CD4-positive, alpha-beta T cell (primary cell): ENCODE results near the gene VEGFC. TPM values are rescaled to one million over a fixed set of nuclear protein-coding genes. Genes with fewer than 3 reads are reported as not detected.

Experiments used
- ATAC-seq: fragments of 200-7000 bp; cut with Tn5 transposase; one replicate; pipeline ENCODE4 v1.10.0; 2022; ENCODE audit warnings: mild to moderate bottlenecking; ENCODE audit not compliant: poor library complexity
- CTCF ChIA-PET: fragments of 350-600 bp; sonication (Branson Sonifier 250); formaldehyde crosslinking; loops from one replicate; lab custom pipeline; 2021; ENCODE audit warnings: antibody characterized with exemption, inconsistent platforms; lab: Charles Lee
- POLR2A ChIA-PET: fragments of 350-600 bp; sonication (Branson Sonifier 250); formaldehyde crosslinking; loops from one replicate; lab custom pipeline; 2021; ENCODE audit warnings: antibody characterized with exemption, inconsistent platforms; lab: Charles Lee
- DNase-seq, 14 experiments: peaks; one replicate each; pipeline ENCODE4 v3.0.0-alpha.2; 2013 to 2020; ENCODE audit warnings: mixed read lengths in 2 of 14
- H3K27ac ChIP-seq, 2 donors: one replicate each; pipeline versions ENCODE4 v1.5.1 to v1.7.0; 2013; ENCODE audit warnings: low read length in 2 of 2, low read depth in 1 of 2, mild to moderate bottlenecking in 1 of 2
- H3K27me3 ChIP-seq, 2 experiments: 1 replicate in 1 of 2; 2 replicates in 1 of 2; pipeline versions ENCODE4 v1.6.1 to v1.7.0; 2013; ENCODE audit warnings: low read length in 2 of 2, control low read depth in 1 of 2, mild to moderate bottlenecking in 1 of 2, moderate library complexity in 1 of 2; ENCODE audit not compliant: insufficient read depth in 2 of 2, control insufficient read depth in 1 of 2
- H3K36me3 ChIP-seq: one replicate; pipeline ENCODE4 v1.6.1; 2013; ENCODE audit warnings: low read length, control low read depth; ENCODE audit not compliant: insufficient read depth
- H3K4me1 ChIP-seq: one replicate; pipeline ENCODE4 v1.6.1; 2013; ENCODE audit warnings: low read length, control low read depth; ENCODE audit not compliant: insufficient read depth
- H3K4me3 ChIP-seq: one replicate; pipeline ENCODE4 v1.5.1; 2013; ENCODE audit warnings: mild to moderate bottlenecking, low read length, moderate library complexity
- H3K9me3 ChIP-seq, 2 experiments: 1 replicate in 1 of 2; 2 replicates in 1 of 2; pipeline versions ENCODE4 v1.6.1 to v1.7.0; 2013; ENCODE audit warnings: low read length in 2 of 2, mild to moderate bottlenecking in 2 of 2, control low read depth in 1 of 2, moderate library complexity in 1 of 2; ENCODE audit not compliant: control insufficient read depth in 1 of 2, insufficient read depth in 1 of 2
- H3K27ac Mint-ChIP-seq: one replicate; pipeline ENCODE4 v1.8.0; 2020; ENCODE audit warnings: mixed read lengths
- H3K27me3 Mint-ChIP-seq: one replicate; pipeline ENCODE4 v1.8.0; 2021; ENCODE audit warnings: mixed read lengths
- H3K36me3 Mint-ChIP-seq: one replicate; pipeline ENCODE4 v1.8.0; 2021; ENCODE audit warnings: low read depth, mixed read lengths
- H3K4me1 Mint-ChIP-seq: one replicate; pipeline ENCODE4 v1.8.0; 2021; ENCODE audit warnings: low read depth, mixed read lengths
- H3K4me3 Mint-ChIP-seq: one replicate; pipeline ENCODE4 v1.8.0; 2020; ENCODE audit warnings: mild to moderate bottlenecking, mixed read lengths
- H3K9me3 Mint-ChIP-seq: one replicate; pipeline ENCODE4 v1.8.0; 2020; ENCODE audit warnings: mixed read lengths
- intact Hi-C, 2 experiments: fragments of 100-400 bp; cut with DNase I in 1 of 2; cut with micrococcal nuclease in 1 of 2; formaldehyde crosslinking; loops; one replicate each; pipeline versions ENCODE4 v1.15.1 to v1.9.0; 2023 to 2025; cut with DNase I, micrococcal nuclease
- total RNA-seq, 174 experiments: library from RNA in 2 of 174; stranded (reverse) in 2 of 174; gene quantifications; one replicate each; pipeline ENCODE4 v1.2.3 and lab custom pipeline; 2021 to 2026
- TF ChIP-seq, protein P1 (sequence below): fragments of 200-600 bp; IDR thresholded peaks from one replicate; pipeline ENCODE4 v1.8.0; 2022; ENCODE audit warnings: antibody characterized with exemption, mild to moderate bottlenecking

VEGFC gene
- total RNA-seq, 2 experiments from 2014 or later, result not detected

DNA sequence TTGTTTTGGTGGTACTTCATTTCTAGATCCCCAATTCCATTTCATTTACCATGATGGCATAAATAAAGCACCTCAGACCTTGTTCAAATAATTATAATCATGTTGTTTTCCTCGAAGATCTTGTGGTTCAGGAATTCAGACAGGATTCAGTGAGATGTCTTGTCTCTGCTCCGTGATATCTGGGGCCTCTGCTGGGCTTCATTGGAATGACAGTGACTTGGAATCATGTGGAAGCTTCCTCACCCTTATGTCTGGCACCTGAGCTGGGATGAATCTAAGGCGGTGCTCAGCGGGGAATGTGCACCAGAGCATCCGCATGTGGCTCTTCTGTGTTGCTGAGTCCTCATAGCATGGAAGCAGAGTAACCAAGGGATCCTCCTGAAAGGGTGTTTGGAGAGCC, 132.2 kb downstream of the VEGFC start:
- Mint-ChIP-seq H3K27ac (no peak overlapping the region), H3K9me3 (peaks cover 4% of the 10 kb centered on the region), H3K4me3 (no peak overlapping the region), H3K36me3 (no peaks in the 10 kb centered on the region), H3K4me1 (no peaks in the 10 kb centered on the region), H3K27me3 (no peaks in the 10 kb centered on the region)
- H3K36me3 ChIP-seq, result no peaks in the 10 kb centered on the region
- TF ChIP-seq, protein P1, sequence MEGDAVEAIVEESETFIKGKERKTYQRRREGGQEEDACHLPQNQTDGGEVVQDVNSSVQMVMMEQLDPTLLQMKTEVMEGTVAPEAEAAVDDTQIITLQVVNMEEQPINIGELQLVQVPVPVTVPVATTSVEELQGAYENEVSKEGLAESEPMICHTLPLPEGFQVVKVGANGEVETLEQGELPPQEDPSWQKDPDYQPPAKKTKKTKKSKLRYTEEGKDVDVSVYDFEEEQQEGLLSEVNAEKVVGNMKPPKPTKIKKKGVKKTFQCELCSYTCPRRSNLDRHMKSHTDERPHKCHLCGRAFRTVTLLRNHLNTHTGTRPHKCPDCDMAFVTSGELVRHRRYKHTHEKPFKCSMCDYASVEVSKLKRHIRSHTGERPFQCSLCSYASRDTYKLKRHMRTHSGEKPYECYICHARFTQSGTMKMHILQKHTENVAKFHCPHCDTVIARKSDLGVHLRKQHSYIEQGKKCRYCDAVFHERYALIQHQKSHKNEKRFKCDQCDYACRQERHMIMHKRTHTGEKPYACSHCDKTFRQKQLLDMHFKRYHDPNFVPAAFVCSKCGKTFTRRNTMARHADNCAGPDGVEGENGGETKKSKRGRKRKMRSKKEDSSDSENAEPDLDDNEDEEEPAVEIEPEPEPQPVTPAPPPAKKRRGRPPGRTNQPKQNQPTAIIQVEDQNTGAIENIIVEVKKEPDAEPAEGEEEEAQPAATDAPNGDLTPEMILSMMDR, result no peak
- ATAC-seq, result no peak
- H3K4me3 ChIP-seq, result no peak overlapping the region
- H3K4me1 ChIP-seq, result no peaks in the 10 kb centered on the region
- DNase-seq, result no peak
- POLR2A ChIA-PET, result no interaction called here
- intact Hi-C loops, result no loop called here
- CTCF ChIA-PET, result no interaction called here
- peaks cover 0 to 8% of the 10 kb centered on the region in 2 experiments for H3K9me3 ChIP-seq
- H3K27me3 ChIP-seq, result no peaks in the 10 kb centered on the region
- H3K27ac ChIP-seq, result no peak overlapping the region

DNA sequence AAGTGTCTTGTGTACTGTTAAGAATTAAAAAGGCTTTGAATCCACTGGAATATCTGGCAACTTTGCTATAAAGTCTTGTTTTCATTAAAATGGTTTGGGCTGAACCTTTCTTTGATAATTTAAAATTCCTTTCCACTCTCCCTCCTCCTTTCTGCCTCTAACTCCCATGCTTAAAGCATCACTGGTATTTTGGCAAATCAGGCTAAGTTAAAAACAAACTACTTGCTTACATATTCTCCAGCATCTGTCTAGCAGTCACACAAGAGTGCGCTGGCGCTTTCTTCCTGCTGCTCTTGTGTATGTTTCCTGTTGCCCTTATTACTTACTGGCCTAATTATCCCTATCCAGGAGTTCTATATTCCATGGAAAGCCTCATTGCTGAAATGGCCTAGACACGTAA, 136.6 kb downstream of the VEGFC start:
- no peaks in the 10 kb centered on the region for H3K36me3 ChIP-seq
- no peak overlapping the region for H3K27ac ChIP-seq
- Mint-ChIP-seq H3K4me1 (no peaks in the 10 kb centered on the region), H3K9me3 (no peaks in the 10 kb centered on the region), H3K27ac (no peak overlapping the region), H3K36me3 (no peaks in the 10 kb centered on the region), H3K4me3 (no peak overlapping the region), H3K27me3 (no peaks in the 10 kb centered on the region)
- no peak overlapping the region for H3K4me3 ChIP-seq
- H3K27me3 ChIP-seq, result no peaks in the 10 kb centered on the region
- CTCF ChIA-PET, result interaction anchor here (0.7 kb wide), 1 partner anchor 8 kb away, joined by 4 read pairs; no protein-coding TSS in a partner anchor
- DNase-seq (no peak), ATAC-seq (no peak)
- POLR2A ChIA-PET, result no interaction called here
- no peaks in the 10 kb centered on the region for H3K4me1 ChIP-seq
- TF ChIP-seq, protein P1, result no peak
- peaks cover 0 to 13% of the 10 kb centered on the region in 2 experiments for H3K9me3 ChIP-seq
- intact Hi-C loops, result no loop called here

DNA sequence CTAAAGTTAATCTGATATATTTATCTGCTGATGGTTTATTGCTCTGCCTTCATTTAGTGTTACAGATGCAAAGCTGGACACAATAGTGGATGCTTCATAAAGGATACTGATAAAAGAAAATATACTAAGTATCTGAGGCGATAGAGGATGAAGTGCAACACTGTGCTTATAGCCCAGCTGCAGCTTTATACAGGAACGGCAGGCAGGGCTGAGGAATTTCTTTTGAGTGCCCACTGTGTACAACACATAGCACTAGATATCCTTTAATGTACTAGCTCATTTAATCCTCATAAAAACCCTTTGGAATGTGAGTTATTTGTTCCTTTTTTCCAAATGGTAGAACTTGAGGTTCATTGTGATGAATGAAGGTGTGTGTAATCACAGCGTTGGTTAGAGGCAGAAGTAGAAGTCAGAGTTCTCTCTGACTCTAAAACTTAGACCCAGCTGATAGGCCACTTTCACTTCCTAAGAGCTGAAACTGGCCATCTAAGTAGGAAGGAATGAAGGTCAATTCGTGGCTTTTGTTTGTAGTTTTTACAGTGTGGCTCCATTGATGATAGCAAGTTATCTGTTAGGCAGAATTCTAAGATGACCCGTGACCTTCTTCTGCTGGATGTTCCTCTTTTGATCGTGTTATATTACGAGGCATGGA, 138.0 kb downstream of the VEGFC start:
- Mint-ChIP-seq H3K36me3 (no peaks in the 10 kb centered on the region), H3K27ac (no peak overlapping the region), H3K4me3 (no peak overlapping the region), H3K9me3 (no peaks in the 10 kb centered on the region), H3K4me1 (no peaks in the 10 kb centered on the region), H3K27me3 (no peaks in the 10 kb centered on the region)
- ChIA-PET POLR2A (no interaction called here), CTCF (no interaction called here)
- ATAC-seq (no peak), DNase-seq (no peak)
- Histone ChIP-seq H3K9me3 (peaks cover 0 to 10% of the 10 kb centered on the region in 2 experiments), H3K4me3 (no peak overlapping the region), H3K36me3 (no peaks in the 10 kb centered on the region), H3K4me1 (no peaks in the 10 kb centered on the region), H3K27me3 (no peaks in the 10 kb centered on the region), H3K27ac (no peak overlapping the region)
- TF ChIP-seq, protein P1, result no peak
- intact Hi-C loops, result no loop called here
